Measurements from ENCODE around the gene CPA1.
A peak's percentile ranks its signal among the peaks of the same experiment; 100 is the strongest.

CPA1 gene

DNA sequence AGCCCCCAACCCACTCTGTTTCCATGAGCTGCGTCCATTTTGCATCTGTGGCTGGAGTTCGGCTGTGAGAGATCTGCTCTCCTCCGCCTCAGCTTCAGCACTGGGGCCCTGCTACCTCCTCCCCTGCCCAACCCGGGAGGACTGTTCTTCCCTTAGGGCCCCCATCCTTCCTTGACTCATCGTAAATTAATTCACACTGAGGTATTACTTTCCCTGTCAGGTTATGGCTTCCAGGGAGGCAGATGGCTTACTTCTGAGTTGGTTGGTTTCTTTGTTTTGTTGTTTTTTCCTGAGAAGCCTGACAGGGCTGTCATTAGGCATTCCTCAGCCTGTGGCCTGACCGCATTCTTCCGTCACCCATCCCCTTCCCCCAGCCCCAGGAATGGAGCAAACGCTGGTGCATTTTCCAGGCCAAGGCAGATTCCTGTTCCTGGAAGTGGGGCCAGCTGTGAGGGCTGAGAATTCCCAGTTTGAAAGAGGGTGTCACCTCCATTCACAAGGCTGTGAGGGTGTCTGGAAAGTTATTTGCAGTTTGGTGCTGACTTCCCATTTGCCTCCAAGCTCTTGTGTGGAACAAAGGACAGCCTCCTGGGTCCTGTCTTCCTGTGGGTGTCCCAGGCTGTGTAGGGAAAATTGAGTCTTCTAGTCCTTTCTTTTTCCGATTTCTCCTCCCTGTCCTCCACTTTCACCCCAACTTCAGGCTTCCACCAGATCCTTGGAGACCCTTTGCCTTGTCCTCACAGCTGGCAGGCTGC, 24.0 kb upstream of the CPA1 start:
- ATAC-seq, result no peak
- no peak for DNase-seq

GRCh38 chr7:130356876-130357611, 23.2 kb upstream of the CPA1 start:
- ATAC-seq (no peak), DNase-seq (no peak)

- DNase-seq, result no peak
- no peak for ATAC-seq
Observed at GRCh38 chr7:130358471-130358870, 21.8 kb upstream of the CPA1 start.

GRCh38 chr7:130359276-130359857, 20.9 kb upstream of the CPA1 start:
- no peak for ATAC-seq
- DNase-seq, result no peak

- DNase-seq, result no peak
- ATAC-seq, result no peak
Observed at GRCh38 chr7:130360518-130360917, 19.8 kb upstream of the CPA1 start.

GRCh38 chr7:130361681-130362080, 18.6 kb upstream of the CPA1 start:
- DNase-seq (no peak), ATAC-seq (no peak)

DNA sequence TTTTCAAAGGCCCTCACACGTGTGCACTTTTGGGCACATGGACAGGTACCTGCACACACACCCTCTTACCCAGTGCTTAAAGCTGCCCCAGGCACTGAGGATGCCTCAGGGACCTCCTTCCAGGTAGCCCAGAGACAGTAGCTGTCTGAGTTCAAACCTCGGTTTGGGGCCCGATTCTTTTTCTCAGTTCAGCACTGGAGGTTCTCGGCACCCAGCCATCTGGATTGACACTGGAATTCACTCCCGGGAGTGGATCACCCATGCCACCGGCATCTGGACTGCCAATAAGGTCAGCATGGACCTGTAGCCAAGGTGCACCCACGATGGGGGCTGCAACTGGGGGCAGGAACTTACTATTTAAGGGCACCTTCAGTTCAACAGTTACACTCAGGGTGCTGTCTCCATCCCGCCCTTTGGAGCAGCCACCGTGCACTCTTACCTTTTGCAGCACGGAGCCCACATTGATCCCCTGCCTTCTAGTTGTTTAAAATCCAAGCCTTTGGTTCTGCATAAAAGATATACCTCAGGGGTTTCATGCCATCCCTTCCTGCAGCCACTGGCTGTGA, 18.0 kb upstream of the CPA1 start:
- DNase-seq (no peak), ATAC-seq (no peak)

DNA sequence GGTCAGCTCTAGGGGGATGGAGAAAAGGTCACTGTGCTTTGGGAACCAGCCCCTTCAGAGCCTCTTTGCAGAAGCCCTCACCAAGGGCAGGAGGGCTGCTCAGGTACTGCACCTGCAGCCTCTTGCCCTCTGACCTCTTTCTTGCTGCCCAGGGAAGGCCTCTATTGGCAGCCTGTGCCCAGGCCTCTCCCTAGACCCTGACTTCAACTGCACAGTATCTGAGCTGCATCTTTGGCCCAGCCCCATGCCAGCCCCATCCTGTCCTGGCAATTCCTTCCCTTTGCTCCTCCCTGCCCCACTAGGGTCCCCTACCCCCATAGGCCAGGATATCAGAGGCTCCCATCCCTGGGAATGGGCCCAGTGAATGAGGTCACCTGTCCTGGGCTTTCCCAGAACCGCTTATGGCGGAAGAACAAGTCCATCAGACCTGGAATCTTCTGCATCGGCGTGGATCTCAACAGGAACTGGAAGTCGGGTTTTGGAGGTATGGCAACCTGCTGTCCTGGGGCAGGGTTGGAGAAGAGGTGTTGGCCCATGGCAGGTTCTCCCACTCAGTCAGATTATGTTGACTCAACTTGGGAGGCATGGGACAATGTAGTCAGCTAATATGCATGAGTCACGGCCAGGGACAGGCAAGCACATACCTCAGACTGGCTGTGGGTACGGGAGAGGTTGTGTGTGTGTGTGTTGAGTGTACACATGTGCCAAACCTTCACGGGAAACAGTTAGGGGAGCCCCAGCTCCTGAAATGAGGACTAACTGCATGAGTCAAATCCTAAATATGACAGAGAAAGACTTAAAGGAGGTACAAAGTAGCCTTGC, 17.1 kb upstream of the CPA1 start:
- peak; percentile 94 for ATAC-seq
- peak; percentile 53 for DNase-seq

GRCh38 chr7:130364451-130364850, 15.8 kb upstream of the CPA1 start:
- no peak for DNase-seq
- no peak for ATAC-seq

DNA sequence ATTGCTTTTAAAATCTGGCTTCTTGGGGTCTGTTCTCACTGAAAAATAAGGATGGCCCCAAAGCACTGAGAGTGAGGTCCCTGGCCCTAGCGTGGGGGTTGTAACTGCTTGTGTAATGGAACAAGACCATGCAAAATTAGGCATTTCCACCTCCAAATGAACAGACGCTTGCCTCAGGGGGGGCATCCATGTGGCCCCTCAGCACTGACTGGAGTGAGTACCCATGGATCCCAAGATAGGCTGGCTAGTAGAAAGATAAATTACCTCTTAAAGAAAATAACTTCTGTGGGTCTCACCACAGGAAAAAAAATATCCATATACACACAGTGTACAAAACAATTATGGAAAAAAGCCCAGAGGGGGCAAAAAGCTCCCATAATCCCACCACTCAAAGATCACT, 15.2 kb upstream of the CPA1 start:
- ATAC-seq, result no peak
- DNase-seq, result no peak

DNA sequence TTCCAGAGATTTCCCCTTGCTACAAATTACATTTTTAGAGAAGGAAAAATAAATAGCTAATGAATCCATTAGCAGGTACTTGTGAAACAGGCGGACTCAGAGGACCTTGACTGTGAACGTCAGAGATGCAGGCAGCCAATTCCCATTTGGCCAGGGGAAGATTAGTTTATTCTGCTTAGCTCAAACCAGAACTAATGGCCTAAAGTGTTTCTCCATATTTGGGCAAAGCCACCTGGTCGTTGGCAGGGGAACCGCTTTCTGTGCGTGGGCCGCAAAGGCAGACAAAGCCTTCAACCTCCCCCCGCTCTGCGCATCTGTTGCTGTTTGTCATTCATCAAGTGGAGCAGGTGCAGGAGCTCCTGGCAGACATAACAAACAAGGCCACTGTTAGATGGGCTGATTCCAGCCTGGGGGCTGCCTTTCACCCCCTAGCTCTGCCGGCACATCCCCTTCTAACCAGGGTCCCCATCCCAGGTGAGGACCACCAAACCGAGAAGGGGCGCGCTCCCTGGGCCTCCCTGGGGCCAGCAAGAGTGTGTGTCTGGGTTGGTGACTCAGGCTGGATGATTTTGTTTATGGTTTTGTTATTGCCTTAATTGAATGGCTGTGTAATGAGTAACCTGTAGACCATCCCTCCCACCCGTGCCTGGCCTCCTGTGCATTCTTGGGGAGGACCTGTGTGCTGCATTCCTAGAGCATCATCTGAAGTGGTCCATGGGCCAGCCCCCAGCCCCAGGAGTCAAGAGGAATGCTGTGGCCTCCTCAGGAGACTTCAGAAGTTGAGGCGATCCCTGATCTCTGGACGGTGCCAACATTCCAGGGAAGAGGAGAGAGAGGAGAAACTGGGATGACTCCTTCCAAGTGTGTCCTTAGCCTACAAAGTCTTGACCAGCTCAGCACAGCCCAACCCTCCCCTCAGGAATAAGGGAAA, 14.5 kb upstream of the CPA1 start:
- ATAC-seq, result no peak
- DNase-seq, result no peak

DNA sequence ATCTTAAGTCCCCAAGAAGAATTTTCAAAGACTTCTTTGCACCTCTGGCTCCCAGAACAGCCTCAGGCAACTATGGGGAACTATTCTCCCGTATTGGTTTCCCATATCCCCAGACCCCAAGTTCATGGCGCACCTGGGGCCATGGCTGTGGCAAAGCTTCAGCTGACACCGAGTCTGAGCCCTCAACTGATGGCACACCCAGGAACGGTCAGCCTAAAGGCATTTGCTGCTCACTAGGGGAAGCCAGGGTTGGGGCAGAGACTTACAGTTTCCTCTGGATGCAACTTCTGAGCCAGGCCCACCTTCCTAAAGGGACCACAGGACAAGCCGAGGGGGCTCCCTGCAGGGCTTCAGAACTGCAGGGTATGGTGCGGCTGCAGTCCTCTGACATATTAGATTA, 13.7 kb upstream of the CPA1 start:
- ATAC-seq (no peak), DNase-seq (no peak)

- DNase-seq (no peak), ATAC-seq (no peak)
Observed at GRCh38 chr7:130367088-130367755, 13.1 kb upstream of the CPA1 start.

DNA sequence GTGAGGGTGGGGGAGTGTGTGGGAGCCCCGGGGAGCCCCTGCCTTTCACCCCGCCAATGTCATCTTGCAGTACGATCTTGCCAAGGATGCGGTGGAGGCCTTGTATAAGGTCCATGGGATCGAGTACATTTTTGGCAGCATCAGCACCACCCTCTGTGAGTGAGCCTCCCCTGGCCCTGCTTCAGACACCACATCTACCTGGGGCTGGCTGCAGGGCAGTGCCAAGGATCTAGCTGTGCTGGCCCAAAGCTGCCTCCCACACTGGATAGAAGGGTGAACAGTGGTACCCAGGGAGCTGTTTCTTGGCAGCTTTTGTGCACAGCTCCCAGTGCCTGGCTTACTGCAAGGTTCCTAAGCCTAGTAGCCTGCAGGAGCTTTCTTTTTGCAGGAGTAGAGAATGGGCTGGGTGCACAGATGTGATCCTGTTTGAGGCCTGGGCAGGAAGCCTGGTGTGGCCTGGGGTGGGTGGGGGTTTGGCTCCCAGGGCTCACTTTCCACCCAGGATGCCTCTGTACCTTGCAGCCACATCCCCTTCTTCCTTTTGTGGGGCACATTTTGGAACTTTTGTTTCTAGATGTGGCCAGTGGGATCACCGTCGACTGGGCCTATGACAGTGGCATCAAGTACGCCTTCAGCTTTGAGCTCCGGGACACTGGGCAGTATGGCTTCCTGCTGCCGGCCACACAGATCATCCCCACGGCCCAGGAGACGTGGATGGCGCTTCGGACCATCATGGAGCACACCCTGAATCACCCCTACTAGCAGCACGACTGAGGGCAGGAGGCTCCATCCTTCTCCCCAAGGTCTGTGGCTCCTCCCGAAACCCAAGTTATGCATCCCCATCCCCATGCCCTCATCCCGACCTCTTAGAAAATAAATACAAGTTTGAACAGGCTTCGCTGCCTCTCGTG, 12.2 kb upstream of the CPA1 start:
- ATAC-seq (no peak), DNase-seq (no peak)

DNA sequence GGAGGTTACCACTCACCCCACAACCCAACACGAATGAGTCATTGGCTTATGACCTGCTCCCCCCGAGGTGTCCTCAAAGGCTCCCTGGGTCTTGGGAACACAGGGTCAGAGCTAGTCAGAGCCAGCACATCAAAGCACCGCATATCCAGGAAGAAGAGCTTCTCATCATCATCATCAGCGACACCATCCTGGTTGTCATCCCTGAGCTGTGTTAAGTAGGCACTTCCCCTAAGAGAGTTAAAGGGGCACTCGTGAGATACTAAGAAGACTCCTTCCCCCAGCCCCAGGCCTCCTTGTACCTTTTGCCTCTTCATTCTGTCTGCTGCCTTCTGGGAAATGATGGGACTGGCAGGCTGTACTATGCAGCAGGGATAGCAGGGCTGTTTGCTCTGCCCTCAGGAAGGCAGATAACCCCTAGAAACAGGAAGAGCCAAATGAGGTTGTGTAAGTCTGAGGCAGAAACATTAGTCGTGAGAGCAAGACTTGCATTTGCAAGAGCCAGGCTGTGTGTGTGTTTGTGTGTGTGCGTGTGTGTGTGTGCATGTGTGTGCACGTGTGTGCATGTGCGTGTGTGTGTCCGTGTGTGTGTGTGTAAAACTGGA, 11.1 kb upstream of the CPA1 start:
- ATAC-seq (no peak), DNase-seq (no peak)

GRCh38 chr7:130369831-130370550, 10.3 kb upstream of the CPA1 start:
- ATAC-seq (no peak), DNase-seq (no peak)

- no peak for DNase-seq
- no peak for ATAC-seq
Observed at GRCh38 chr7:130371046-130371445, 9.2 kb upstream of the CPA1 start.

- ATAC-seq, result no peak
- DNase-seq, result no peak
Observed at GRCh38 chr7:130372402-130373165, 7.7 kb upstream of the CPA1 start.

All from stimulated activated naive CD8-positive, alpha-beta T cell treated with anti-CD3 and anti-CD28 coated beads, Interleukin-15, Interleukin-2, amounts not matched to agents 100 U/mL and 50 U/mL, for 24 hours (primary cell).